ENCODE data around the gene ZNRF2. TPM values are rescaled to one million over a fixed set of nuclear protein-coding genes. Genes with fewer than 3 reads are reported as not detected.

The ZNRF2 gene
- total RNA-seq, 4 donors from 2014 or later = 60.8 to 83.0 (median 69.6) TPM

DNA sequence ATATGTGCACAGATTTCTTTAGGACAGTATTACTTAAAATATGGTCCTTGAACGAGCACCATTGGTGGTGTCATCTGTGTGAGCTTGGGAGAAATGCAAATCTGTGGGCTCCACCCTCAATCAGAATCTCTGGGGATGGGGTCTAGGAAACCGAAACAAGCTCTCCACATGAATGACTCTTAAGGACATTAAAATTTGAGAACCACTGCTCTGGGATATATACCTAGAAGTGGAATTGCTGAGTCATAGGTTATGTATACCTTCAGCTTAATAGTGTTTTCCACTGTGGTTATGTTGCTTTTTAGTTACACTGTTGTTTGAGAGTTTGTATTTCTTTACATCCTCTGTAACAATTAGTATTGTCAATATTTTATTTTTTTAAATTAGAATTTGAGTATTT lies 24.0 kb downstream of the ZNRF2 start:
- peaks cover 37 to 69% (median 47%) of the 10 kb centered on the region in 4 donors for H3K4me1 ChIP-seq
- no peaks in the 10 kb centered on the region for H3K9me3 ChIP-seq
- peaks cover 0 to 2% (median 0%) of the 10 kb centered on the region in 4 donors for H3K36me3 ChIP-seq
- no peak for DNase-seq
- TF ChIP-seq POLR2AphosphoS5 (IDR thresholded peaks at IDR 0.05) (no peak), POLR2A (IDR thresholded peaks at IDR 0.05) (no peak), EP300 (IDR thresholded peaks at IDR 0.05; ENCODE audit: low read depth) (no peak), CTCF (IDR thresholded peaks at IDR 0.05) (no peak)
- in situ Hi-C loops (cut with MboI; ENCODE audit: low pct_ligation_motif_present in 1 of 4, low pct_unique_long_range_greater_than_20kb in 1 of 4, low sequenced_read_pairs in 3 of 4) = no loop called here
- H3K27me3 ChIP-seq = no peaks in the 10 kb centered on the region
- intact Hi-C loops (cut with DNase I; ENCODE audit: low total_unique reads) = no loop called here
- H3K27ac ChIP-seq = no peak overlapping the region
- H3K4me3 ChIP-seq = no peak overlapping the region
- WGBS, 2 donors (ENCODE audit: low coverage in 1 of 2) = 83% methylated on average over 2 of the region's 2 CpGs; no CpG with 5 or more reads in 1 of the 2 donors

DNA sequence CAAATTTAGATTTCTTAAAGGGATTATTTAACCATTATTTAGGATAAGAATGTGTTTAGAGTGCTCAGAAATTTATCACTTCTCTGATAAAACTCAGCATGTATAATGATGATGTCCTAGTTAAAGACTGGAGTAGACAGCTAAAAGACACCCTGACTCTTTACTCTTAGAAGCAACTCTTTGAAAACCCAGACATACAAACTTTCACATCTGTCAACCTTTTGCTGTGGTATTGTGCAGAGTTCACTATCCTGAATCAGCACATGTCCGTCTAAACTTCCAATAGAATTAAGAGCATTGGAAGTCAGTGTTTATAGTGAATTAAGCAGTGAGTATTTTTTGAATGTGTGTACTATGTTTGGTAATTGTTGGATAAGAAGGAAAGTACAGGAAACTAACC lies 24.9 kb downstream of the ZNRF2 start:
- in situ Hi-C loops (cut with MboI; ENCODE audit: low pct_ligation_motif_present in 1 of 4, low pct_unique_long_range_greater_than_20kb in 1 of 4, low sequenced_read_pairs in 3 of 4) (no loop called here), intact Hi-C loops (cut with DNase I; ENCODE audit: low total_unique reads) (no loop called here)
- no peak for TF ChIP-seq CTCF (IDR thresholded peaks at IDR 0.05)
- no peak for TF ChIP-seq POLR2AphosphoS5 (IDR thresholded peaks at IDR 0.05)
- no peak for TF ChIP-seq EP300 (IDR thresholded peaks at IDR 0.05; ENCODE audit: low read depth)
- TF ChIP-seq POLR2A (IDR thresholded peaks at IDR 0.05) = no peak
- Histone ChIP-seq H3K27me3 (no peaks in the 10 kb centered on the region), H3K4me1 (peaks cover 28 to 63% (median 39%) of the 10 kb centered on the region in 4 donors), H3K9me3 (no peaks in the 10 kb centered on the region), H3K27ac (no peak overlapping the region), H3K36me3 (peaks cover 0 to 2% (median 0%) of the 10 kb centered on the region in 4 donors), H3K4me3 (no peak overlapping the region)
- WGBS, 2 donors (ENCODE audit: low coverage in 1 of 2) = 90 to 100% methylated on average over 1 of the region's 1 CpG
- DNase-seq = no peak

- Histone ChIP-seq H3K36me3 (peaks cover 0 to 2% (median 0%) of the 10 kb centered on the region in 4 donors), H3K4me3 (no peak overlapping the region), H3K27me3 (no peaks in the 10 kb centered on the region), H3K4me1 (peaks cover 23 to 57% (median 34%) of the 10 kb centered on the region in 4 donors), H3K9me3 (no peaks in the 10 kb centered on the region), H3K27ac (no peak overlapping the region)
- TF ChIP-seq CTCF (IDR thresholded peaks at IDR 0.05) (no peak), EP300 (IDR thresholded peaks at IDR 0.05; ENCODE audit: low read depth) (no peak), POLR2A (IDR thresholded peaks at IDR 0.05) (no peak), POLR2AphosphoS5 (IDR thresholded peaks at IDR 0.05) (no peak)
- in situ Hi-C loops (cut with MboI; ENCODE audit: low pct_ligation_motif_present in 1 of 4, low pct_unique_long_range_greater_than_20kb in 1 of 4, low sequenced_read_pairs in 3 of 4) (no loop called here), intact Hi-C loops (cut with DNase I; ENCODE audit: low total_unique reads) (loop anchor here (5.0 kb wide), 1 partner anchor 743 kb away; no protein-coding TSS in a partner anchor)
- DNase-seq = no peak
- 55 to 69% methylated on average over 2 of the region's 2 CpGs for WGBS, 2 donors (ENCODE audit: low coverage in 1 of 2)
These were observed 25.5 kb downstream of the ZNRF2 start for GRCh38 chr7:30309842-30310435.

DNA sequence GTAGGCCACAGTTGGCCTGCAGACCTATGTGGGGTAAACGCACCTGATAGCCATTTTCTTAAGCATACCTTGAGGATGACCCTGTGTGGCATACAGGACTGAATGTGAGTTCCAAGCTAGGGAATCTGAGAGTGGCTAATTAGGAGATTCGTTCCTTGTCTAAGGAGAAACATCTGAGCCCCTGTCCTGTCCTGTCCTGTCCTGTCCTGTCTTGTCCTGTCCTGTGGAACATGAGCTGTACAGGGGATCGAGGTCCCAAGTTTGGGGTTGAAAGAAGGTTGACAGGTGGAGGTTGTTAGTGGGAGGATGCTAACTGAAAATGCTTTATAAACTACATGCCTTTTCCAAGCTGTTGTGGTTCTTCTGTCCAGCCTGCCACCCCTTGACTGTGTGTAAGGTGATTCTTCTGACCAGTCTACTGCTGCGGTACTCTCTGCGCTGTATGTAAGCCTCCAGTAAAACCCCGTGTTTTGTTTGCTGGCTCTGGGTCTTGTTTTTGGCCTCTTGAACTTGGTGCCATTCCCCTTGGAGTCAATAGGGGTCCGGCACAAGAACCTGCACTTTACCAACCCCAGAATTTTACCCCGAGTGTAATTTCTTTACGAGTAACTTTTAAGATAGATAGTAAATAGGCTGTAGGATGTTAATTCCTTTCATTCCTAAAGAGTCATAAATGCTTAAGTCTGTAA lies 26.4 kb downstream of the ZNRF2 start:
- no peak overlapping the region for H3K27ac ChIP-seq
- in situ Hi-C loops (cut with MboI; ENCODE audit: low pct_ligation_motif_present in 1 of 4, low pct_unique_long_range_greater_than_20kb in 1 of 4, low sequenced_read_pairs in 3 of 4) = no loop called here
- H3K36me3 ChIP-seq = peaks cover 0 to 2% (median 0%) of the 10 kb centered on the region in 4 donors
- peaks cover 18 to 48% (median 28%) of the 10 kb centered on the region in 4 donors for H3K4me1 ChIP-seq
- H3K27me3 ChIP-seq = no peaks in the 10 kb centered on the region
- H3K4me3 ChIP-seq = no peak overlapping the region
- DNase-seq = no peak
- 94 to 98% methylated on average over 5 to 9 of the region's 9 CpGs for WGBS, 2 donors (ENCODE audit: low coverage in 1 of 2)
- intact Hi-C loops (cut with DNase I; ENCODE audit: low total_unique reads) = loop anchor here (5.0 kb wide), 1 partner anchor 744 kb away; no protein-coding TSS in a partner anchor
- H3K9me3 ChIP-seq = no peaks in the 10 kb centered on the region
- TF ChIP-seq POLR2AphosphoS5 (IDR thresholded peaks at IDR 0.05) (no peak), POLR2A (IDR thresholded peaks at IDR 0.05) (no peak), CTCF (IDR thresholded peaks at IDR 0.05) (no peak), EP300 (IDR thresholded peaks at IDR 0.05; ENCODE audit: low read depth) (no peak)

Data from transverse colon (tissue), 4 donors.